GM19438 (cell line): ENCODE data around the gene FGD6.
A peak's percentile ranks its signal among the peaks of the same experiment; 100 is the strongest.
"Not testable (repeated sequence)": the region's sequence is repeated elsewhere in the genome, so short reads cannot be mapped to it uniquely, and the experiment has no call there.

ENCODE experiments used
- ATAC-seq: cut with Tn5 transposase; IDR thresholded peaks from one replicate; pipeline ENCODE4 v1.9.1; 2021; ENCODE audit warnings: low read depth; ENCODE audit not compliant: unreplicated experiment

Gene FGD6

DNA sequence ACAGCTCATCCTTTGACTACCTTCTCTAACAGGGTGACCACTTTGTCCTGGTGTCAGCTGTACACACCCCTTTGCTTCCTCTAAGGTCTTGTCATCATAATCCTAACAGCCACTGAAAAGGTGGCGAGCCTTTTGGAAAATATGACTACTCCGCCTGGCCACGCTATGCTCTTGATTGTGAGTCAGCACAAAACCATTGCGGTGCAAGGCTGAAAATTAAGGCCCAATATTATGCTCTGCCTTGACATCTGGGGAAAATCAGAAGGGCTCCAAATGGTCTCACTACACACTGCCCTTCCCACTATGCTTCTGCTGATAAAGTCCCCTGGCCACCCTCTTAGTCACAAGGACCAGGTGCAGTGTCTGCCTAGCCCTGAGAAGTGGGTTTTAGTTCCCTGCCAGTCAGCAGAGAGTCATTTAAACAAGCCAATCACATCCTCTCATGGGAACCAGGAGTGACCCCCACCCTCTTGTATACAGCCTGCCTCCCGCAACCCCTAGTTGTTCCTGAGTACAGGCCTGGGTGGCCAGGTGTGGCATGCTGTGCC, 34.3 kb downstream of the FGD6 start:
- peak; percentile 44 for ATAC-seq

DNA sequence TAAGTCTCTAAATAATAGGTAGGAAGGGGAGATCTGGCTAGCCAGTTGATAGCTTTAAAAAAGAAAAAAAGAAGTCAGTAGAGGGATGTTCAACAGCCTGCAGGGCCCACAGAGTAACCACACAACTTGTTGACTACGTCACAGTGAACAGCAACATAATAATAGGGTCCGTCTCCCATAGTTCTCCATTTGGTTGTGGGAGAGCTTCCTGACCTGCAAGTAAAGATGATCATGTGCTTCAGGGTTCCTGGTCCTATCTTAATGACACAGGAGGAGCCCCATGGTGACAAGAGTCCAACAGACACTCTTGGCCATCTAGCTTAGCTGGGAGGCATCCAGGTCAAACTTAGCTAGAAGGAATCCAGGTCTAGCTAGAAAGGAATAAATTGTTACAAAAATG, 36.2 kb downstream of the FGD6 start:
- ATAC-seq: no peak

DNA sequence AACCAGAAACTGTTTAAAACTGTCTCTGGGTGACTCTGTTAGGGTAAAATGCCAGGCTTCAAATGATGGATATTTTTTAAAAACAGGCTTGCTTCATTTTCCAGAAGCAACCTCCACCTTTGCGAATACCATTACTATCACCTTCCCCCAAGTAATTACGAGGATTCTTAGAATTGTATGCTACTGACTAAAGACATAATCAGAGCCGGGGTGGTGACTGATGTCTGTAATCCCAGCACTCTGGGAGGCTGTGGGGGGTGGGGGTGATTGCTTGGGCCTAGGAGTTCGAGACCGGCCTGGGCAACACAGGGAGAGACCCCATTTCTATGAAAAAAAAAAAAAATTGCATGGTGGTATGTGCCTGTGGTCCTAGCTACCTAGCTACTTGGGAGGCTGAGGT, 38.3 kb downstream of the FGD6 start:
- ATAC-seq: no peak

DNA sequence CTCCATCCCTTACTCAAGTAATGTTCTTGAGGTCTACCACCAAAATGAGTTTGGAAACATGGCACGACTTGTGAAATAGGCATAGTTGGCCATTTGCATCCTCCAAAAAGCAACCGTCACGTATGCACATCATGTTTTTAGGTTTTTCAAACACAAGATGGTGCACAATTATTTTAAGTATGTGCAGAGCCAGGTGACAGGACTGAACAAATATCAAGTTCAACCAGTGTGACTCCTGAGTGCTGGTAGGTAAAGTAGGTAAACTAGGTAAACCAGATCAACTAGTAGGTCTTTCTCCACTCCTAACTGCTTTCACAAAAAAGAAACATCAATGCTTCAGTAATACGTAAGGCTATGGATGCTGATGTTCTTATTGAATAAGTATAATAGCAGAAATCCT, 39.1 kb downstream of the FGD6 start:
- no peak for ATAC-seq

DNA sequence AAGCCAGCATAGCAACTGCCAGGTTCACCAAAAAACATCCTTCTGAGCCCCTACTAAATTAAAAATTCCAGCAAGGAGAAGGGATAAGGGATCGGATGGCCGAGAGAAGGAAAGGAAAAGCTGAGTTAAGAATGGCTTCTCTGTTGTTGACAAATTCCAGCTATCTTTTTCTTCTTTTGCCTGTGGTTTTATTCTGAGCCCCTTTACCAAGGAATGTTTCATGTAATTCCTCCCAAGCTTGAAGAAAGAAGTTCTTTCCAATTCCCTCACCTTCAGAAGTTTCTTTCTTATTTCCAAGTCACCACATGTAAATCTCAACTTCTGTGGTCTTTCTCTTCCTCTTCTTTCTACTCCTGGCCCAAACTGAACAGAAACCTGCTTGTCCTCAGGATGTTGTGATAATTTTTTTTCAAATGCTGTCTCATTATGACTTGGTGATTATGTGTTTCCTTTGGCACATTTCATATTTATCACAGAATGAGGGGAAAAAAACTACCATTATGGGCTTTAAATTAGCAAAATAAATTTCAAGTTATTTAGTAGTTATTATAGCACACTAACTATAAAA, 40.0 kb downstream of the FGD6 start:
- ATAC-seq: no peak

DNA sequence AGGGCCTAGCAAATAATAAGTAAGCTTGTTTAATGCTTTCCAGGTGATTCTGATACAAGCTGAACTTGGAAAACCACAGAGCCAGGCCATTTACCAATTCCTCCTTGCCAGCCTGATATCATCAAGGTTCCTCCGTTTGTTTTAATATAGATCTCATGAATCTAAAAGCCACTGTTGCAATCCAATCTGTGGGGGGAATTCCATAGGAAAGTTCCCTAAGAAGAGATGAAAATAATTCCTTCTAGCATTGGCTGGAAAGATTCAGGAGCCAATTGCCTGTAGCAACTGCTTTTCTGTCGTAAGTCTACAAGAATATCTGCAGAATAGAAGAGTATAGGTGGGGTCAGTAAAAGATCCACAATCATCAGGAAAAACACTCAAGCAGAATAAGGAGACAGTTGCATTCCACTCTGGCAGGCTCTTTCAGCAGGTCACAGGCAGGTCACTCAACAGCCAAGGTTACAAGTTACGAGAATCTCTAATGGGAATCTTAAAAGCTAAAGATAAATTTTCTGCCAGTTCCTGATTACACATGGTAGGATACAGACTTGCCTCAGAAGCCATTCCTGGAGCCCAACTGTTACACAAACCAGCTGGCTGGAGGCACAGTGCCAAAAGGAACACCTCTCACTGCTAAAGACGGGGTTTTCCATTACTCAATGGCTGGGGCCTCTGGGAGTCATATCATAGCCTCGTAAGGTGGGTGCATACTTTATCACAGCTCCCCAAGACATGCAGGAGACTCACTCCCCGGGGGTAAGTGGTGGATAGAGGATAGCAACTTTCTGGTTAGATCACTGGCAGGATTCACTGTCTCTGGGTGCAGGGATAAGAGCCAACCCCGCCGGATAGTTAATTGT, 43.6 kb downstream of the FGD6 start:
- ATAC-seq: no peak

DNA sequence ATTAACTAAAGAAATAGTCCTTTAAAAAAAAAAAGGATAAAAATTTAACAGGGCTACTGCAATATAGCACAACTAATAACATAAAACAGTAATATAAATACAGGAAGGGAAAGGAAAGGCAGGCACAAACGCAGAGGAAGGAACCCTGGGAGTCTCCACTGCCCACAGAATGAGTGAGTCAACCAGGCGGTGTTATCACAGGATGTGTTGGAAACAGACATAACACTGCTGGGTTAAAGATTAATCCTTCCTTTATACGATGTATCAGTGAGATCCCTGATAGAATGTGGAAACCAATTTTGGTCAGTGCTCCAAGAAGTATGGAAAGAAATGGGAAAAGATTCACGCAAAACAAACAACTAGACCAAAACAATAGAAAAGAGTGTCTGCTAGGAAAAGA, 47.9 kb downstream of the FGD6 start:
- no peak for ATAC-seq

DNA sequence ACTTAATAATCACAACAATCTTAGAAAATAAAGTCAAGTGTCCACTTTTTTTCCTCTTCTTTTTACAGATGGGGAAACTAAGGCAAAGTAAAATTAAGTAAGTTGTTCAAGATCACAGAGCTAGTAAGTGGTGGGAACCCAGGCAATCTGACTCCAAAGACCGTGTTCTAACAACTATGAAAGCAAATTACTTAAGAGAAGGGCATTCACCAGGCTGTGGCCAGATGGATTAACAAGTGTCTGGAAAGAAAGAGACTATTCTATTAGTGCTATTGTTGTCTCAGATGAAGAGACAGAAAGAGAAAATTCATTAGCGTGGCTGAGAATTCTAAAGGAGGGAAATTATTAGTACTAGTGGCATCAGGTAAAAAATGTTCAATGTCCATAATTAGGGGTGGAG, 48.5 kb downstream of the FGD6 start:
- no peak for ATAC-seq

DNA sequence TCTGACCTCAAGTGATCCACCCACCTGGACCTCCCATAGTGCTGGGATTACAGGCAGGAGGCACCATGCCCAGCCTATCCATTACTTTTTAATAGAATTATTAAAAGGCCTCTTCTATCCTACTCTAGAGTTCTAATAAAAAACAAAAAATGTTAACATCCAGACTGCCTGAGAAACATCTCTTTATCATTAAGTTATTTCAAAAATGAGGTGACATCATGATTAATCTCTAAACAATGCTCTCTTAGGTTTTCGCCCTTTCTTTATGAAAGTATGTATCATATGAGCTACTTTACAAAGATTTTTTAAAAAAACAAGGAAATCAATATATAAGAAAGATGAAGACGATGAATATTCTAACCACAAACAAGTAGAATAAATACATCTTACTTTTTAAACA, 52.6 kb downstream of the FGD6 start:
- no peak for ATAC-seq

DNA sequence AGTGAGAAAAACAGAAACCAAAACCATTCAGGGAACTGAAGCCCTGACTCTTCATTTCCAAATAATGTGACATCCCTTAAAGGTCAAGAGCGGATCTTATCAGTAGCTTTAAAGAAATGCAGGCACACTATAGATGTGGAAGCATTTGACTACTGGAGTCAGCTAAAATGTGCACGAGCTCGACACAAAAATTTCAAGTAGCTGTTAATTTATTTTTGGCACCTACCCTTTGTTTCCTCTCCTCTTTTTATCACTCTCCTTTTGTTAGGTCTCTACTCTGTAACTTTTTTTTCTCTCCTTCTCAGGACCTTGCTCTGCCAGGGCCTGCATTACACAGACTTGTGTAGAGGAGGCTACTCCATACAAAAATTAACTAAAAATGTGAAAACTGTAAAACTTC, 58.3 kb downstream of the FGD6 start:
- ATAC-seq: no peak

DNA sequence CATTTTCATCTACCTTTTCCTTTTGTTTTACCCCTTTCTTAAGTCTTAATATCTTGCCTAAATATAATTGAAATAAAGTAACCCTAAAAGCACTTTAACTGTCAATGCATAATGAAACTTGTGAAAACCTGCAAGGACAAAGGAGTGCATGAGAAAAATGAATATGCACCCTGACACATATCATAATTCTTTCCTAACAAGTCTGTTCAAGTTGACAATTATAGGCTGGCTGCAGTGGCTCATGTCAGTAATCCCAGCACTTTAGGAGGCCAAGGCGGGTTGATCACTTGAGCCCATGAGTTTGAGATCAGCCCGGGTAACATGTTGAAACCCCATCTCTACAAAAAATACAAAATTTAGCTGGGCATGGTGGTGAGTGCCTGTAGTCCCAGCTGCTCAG, 65.4 kb downstream of the FGD6 start:
- no peak for ATAC-seq

DNA sequence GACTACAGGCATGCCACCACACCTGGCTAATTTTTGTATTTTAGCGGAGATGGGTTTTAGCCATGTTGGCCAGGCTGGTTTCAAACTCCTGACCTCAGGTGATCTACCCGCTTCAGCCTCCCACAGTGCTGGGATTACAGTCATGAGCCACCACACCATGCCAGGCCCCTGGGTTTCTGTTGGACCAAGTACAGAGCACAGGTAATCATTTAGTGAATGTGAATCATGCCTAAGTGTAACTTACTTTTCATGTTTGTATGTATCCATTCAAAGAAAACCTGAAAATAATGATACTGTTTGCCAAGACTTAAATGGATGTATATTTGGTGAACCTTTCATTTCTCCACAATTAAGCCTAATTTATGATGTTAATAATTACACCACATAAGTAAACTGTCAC, 65.9 kb downstream of the FGD6 start:
- no peak for ATAC-seq

DNA sequence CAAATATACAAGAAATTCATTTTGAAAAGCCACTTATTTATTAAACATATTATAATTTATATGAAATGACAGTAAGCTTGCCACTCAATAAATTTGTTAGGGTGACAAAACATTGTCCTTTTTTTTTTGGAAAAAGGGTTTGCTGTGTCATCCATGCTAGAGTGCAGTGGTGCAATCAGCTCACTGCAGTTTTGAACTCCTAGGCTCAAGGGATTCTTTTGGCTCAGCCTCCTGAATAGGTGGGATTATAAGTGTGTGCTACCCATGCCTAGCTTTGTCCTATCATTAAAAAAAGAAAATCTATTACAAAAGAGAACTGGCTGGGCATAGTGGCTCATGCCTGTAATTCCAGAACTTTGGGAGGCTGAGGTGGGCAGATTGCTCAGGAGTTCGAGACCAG, 66.8 kb downstream of the FGD6 start:
- no peak for ATAC-seq

DNA sequence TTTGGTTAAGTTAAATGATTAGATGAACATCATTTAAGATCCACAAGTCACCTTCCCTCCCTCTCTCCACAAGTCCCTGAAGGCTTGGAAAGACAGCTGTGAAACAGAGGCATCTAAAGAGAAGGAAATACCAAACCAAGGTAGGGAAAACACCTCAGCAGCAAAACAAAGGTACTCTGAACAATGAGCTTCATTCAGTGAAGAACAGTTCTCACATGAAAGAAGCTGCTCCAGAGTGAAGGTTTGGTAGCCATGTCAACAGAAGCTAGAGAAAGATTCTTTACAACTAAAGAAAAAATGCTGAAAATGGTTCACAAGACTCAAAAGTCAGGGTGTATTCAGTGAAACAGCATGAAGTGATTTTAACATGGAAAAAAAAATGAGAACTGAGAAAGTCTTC, 69.4 kb downstream of the FGD6 start:
- no peak for ATAC-seq

DNA sequence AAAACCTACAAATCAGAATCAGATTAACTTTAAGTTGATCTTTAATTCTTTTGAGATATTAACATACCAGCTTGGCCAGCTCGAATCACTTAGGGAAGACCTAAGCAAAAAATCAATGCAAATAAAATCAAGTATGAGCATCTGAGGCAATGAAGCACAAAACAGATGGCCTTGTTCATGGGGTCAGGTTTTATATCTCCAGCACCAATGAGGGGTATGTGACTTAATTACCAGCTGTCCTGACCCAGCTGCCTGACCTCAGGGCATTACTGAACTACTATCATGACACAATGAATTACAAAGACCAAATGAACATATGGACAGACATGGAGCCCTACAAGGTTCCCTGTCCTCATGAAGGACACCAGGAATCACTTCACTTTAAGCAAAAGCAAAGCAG, 70.5 kb downstream of the FGD6 start:
- no peak for ATAC-seq

DNA sequence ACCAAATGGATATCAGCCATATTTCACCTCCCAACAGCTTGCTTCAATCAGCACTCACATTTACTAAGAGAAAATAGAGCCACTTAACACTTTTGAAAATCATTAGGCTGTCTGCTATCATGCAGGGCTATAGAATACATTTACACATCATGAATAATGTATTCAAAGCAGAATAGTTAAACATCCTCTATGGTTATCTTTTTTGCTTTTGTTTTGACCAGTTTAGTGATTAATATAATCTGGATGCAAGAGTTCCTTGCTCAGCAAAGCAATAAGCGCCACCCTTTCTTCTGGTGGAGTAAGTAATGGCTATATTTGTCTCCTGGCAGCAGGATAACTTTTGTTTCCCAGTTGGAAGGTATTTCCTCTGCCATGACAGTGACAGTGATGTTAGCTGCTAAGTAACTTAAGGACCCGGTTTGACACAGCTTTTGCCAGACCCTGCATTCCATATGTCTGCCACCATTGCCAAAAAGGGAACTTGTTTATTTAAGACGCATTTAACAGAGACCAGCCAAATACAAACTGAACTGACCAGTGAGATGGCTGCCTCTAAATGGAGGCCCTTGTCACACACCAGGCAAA, 73.6 kb downstream of the FGD6 start:
- ATAC-seq: no peak

DNA sequence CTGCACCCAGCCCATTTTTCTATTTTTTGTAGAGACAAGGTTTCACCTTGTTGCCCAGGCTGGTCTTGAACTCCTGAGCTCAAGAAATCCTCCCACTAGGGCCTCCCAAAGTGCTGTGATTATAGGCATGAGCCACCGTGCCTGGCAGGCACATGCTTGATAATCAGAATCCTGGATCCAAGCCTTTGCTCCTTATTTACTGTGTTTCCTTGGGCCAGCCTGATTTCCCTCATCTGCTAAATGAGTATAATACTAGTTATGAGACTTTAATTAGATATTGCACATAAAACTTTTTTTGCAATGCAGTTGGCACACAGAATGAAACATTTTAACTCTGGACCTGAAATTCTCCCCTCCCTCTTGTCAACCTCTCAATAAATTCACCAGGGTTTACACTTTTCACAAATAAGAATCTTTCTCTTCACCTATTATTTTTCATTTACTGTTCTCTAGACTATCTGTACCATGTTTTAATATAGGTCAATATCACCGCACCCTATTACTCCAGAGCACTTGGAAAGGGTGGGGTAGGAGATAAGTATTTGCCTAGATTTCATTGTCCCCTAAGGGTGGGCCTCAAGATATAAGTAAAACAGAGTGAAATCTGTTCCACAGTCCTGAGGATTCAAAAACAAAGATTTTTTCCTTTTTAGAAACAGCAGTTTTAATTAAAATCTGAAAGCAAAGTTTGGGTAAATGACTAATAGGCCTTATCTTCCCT, 74.7 kb downstream of the FGD6 start:
- ATAC-seq: no peak

DNA sequence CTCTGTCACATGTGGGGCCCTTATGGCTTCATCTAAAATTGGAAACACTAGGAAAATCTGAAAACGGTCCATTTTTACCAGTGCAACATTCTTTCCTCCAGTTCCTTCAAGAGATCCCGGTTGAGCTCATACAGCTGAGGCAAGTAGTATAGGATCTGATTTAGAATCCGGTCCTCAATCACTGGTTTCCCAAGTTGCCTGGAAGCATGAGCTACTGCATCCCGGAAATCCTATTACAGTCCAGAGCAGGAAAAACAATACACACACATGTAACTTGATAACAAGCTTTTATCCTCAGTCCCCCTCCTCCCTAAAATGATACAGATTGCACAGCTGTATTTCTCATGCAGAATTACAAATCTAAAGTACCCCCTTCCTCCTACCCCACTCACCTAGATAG, 76.0 kb downstream of the FGD6 start:
- ATAC-seq: no peak

DNA sequence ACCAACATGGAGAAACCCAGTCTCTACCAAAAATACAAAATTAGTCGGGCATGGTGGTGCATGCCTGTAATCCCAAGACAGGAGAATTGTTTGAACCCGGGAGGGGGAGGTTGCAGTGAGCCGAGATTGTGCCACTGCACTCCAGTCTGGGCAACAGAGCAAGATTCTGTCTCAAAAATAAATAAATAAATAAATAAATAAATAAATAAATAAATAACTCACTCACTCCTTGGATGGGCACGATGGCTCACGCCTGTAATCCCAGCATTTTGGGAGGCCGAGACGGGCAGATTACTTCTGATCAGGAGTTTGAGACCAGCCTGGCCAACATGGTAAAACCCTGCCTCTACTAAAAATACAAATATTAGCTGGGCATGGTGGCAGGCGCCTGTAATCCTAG, 79.2 kb downstream of the FGD6 start:
- not testable (repeated sequence) for ATAC-seq

DNA sequence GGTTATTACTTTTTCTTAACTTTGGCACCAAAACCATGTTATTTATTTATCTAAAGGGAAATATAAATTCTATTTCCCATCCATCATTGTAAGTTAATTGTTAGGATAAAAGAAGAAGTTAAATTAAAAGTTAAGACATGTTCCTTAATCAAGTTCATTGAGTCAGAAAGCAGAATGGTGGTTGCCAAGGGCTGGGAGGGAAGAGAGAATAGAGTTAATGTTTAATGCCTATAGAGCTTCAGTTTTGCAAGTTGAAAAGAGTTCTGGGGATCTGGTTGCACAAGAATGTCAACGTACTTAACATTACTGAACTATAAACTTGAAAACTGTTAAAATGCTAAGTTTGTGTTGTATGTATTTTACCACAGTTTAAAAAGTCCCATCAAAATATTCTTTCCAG, 80.7 kb downstream of the FGD6 start:
- no peak for ATAC-seq

DNA sequence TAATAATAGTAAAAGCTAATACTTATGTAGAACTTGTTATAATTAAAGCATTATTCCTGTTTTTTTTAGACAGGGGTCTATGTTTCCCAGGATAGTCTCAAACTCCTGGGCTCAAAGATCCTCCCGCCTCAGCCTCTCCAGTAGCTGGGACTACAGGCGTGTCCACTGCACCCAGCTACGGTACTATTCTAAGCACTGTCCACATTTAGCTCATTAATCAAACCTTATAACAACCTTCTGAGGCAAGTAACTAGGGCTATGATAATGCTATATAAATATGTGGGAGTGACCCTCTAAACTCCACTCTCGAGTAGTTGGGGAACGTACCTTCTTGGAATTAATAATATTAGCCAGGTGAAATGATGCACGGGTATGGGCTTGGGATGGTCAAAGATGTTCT, 83.2 kb downstream of the FGD6 start:
- no peak for ATAC-seq
